AG09309 (cell line): Measurements from ENCODE around the gene TEPSIN.

Experiments used
- DNase-seq: peaks from one replicate; pipeline ENCODE4 v3.0.0-alpha.2; 2010; ENCODE audit warnings: low read depth
- H3K4me3 ChIP-seq: 2 replicates; pipeline ENCODE4 v1.5.1; 2011; ENCODE audit warnings: mild to moderate bottlenecking, low read depth, low read length, moderate library complexity; ENCODE audit not compliant: control insufficient read depth
- CTCF ChIP-seq: IDR thresholded peaks from 2 replicates; pipeline ENCODE4 v1.5.1; 2011; ENCODE audit warnings: mild to moderate bottlenecking, low read depth, low read length, inconsistent platforms; ENCODE audit not compliant: insufficient read depth, control insufficient read depth; ENCODE audit errors: missing control alignments

TEPSIN gene

GRCh38 chr17:81190591-81190990, 48.3 kb downstream of the TEPSIN start:
- no peak for TF ChIP-seq CTCF
- no peak overlapping the region for H3K4me3 ChIP-seq
- no peak for DNase-seq

- no peak for DNase-seq
- no peak overlapping the region for H3K4me3 ChIP-seq
- TF ChIP-seq CTCF: no peak
Observed at GRCh38 chr17:81189670-81190530, 49.0 kb downstream of the TEPSIN start.

GRCh38 chr17:81189016-81189415, 49.8 kb downstream of the TEPSIN start:
- TF ChIP-seq CTCF: no peak
- DNase-seq: no peak
- no peak overlapping the region for H3K4me3 ChIP-seq

GRCh38 chr17:81188491-81188840, 50.4 kb downstream of the TEPSIN start:
- TF ChIP-seq CTCF: no peak

GRCh38 chr17:81187586-81188490, 51.0 kb downstream of the TEPSIN start:
- no peak overlapping the region for H3K4me3 ChIP-seq
- no peak for DNase-seq
- TF ChIP-seq CTCF: no peak

More at GRCh38 chr17:81188491-81188840, 50.4 kb downstream of the TEPSIN start:
- no peak overlapping the region for H3K4me3 ChIP-seq
- no peak for DNase-seq

- no peak for TF ChIP-seq CTCF
- no peak for DNase-seq
- no peak overlapping the region for H3K4me3 ChIP-seq
Observed at GRCh38 chr17:81187120-81187519, 51.7 kb downstream of the TEPSIN start.
